GM23338 (cell line): ENCODE measurements around the gene RUFY1. TPM values are rescaled to one million over a fixed set of nuclear protein-coding genes. Genes with fewer than 3 reads are reported as not detected.

Experiments
- ATAC-seq: fragments of 200-7000 bp; cut with Tn5 transposase; 3 replicates; pipeline ENCODE4 v1.9.1; 2020
- DNase-seq: peaks from one replicate; pipeline ENCODE4 v3.0.0-alpha.2; 2015; ENCODE audit warnings: low spot score
- H2AFZ ChIP-seq: fragments of 200-600 bp; sonication (generic); 2 replicates; pipeline ENCODE4 v1.8.0; 2016; ENCODE audit warnings: antibody characterized with exemption, mild to moderate bottlenecking, moderate library complexity
- H3F3A ChIP-seq: fragments of 200-600 bp; sonication (generic); replicated peaks from 2 replicates; pipeline ENCODE4 v1.8.0; 2017; ENCODE audit warnings: antibody characterized with exemption, mixed run types, low read depth
- H3K27ac ChIP-seq: fragments of 200-600 bp; sonication (generic); 2 replicates; pipeline ENCODE4 v1.6.1; 2016; ENCODE audit warnings: low read depth
- H3K27me3 ChIP-seq: fragments of 200-600 bp; sonication (generic); 2 replicates; pipeline ENCODE4 v1.8.0; 2016; ENCODE audit warnings: mild to moderate bottlenecking, mixed run types, moderate library complexity; ENCODE audit not compliant: insufficient read depth
- H3K36me3 ChIP-seq: fragments of 200-600 bp; sonication (generic); 2 replicates; pipeline ENCODE4 v1.8.0; 2016; ENCODE audit warnings: mild to moderate bottlenecking; ENCODE audit not compliant: insufficient read depth
- H3K4me1 ChIP-seq: fragments of 200-600 bp; sonication (generic); 2 replicates; pipeline ENCODE4 v1.8.0; 2016; ENCODE audit warnings: mild to moderate bottlenecking, moderate library complexity; ENCODE audit not compliant: insufficient read depth
- H3K4me2 ChIP-seq: fragments of 200-600 bp; sonication (generic); 2 replicates; pipeline ENCODE4 v1.7.1; 2017; ENCODE audit warnings: mixed run types
- H3K4me3 ChIP-seq: fragments of 200-600 bp; sonication (generic); 2 replicates; pipeline ENCODE4 v1.6.1; 2016; ENCODE audit warnings: mixed run types
- H3K79me2 ChIP-seq: fragments of 200-600 bp; sonication (generic); replicated peaks from 2 replicates; pipeline ENCODE4 v1.8.0; 2017; ENCODE audit warnings: mild to moderate bottlenecking; ENCODE audit not compliant: insufficient read depth
- H3K9me2 ChIP-seq: fragments of 200-600 bp; sonication (generic); 2 replicates; pipeline ENCODE4 v1.8.0; 2017; ENCODE audit not compliant: insufficient read depth
- H4K20me1 ChIP-seq: fragments of 200-600 bp; sonication (generic); replicated peaks from 2 replicates; pipeline ENCODE4 v1.8.0; 2017; ENCODE audit warnings: mild to moderate bottlenecking; ENCODE audit not compliant: insufficient read depth
- H3K27ac Mint-ChIP-seq: 2 replicates; pipeline ENCODE4 v1.8.0; 2020; ENCODE audit warnings: inconsistent platforms, mild to moderate bottlenecking, moderate library complexity, mixed read lengths
- H3K27me3 Mint-ChIP-seq: 3 replicates; pipeline ENCODE4 v1.8.0; 2022; ENCODE audit warnings: low read depth, mild to moderate bottlenecking, moderate library complexity, mixed read lengths, inconsistent platforms; ENCODE audit not compliant: insufficient read depth, poor library complexity
- H3K36me3 Mint-ChIP-seq: 3 replicates; pipeline ENCODE4 v1.8.0; 2021; ENCODE audit warnings: low read depth, mild to moderate bottlenecking, inconsistent platforms, moderate library complexity, mixed read lengths
- H3K4me1 Mint-ChIP-seq: 3 replicates; pipeline ENCODE4 v1.8.0; 2020; ENCODE audit warnings: mild to moderate bottlenecking, inconsistent platforms, mixed read lengths
- H3K4me3 Mint-ChIP-seq: 3 replicates; pipeline ENCODE4 v1.8.0; 2021; ENCODE audit warnings: moderate library complexity, mild to moderate bottlenecking, inconsistent platforms, mixed read lengths
- H3K9me3 Mint-ChIP-seq: 3 replicates; pipeline ENCODE4 v1.8.0; 2020; ENCODE audit warnings: moderate library complexity, mild to moderate bottlenecking, inconsistent platforms, mixed read lengths
- CREB1 ChIP-seq: fragments of 250-450 bp; sonication (Bioruptor Pico); IDR thresholded peaks from 2 replicates; pipeline ENCODE4 v1.5.0; 2020; ENCODE audit warnings: low read depth, mild to moderate bottlenecking, moderate library complexity
- CTCF ChIP-seq, 2 experiments: fragments of 200-600 bp in 1 of 2; sonication (generic) in 1 of 2; conservative IDR thresholded peaks; 2 replicates each; pipeline versions ENCODE4 v1.5.1 to v1.6.1; 2016 to 2017; ENCODE audit warnings: antibody characterized with exemption in 2 of 2, low read depth in 2 of 2, mild to moderate bottlenecking in 2 of 2, moderate library complexity in 1 of 2
- ETS1 ChIP-seq: IDR thresholded peaks from 2 replicates; pipeline ENCODE4 v1.6.1; 2016; ENCODE audit warnings: antibody characterized with exemption
- EZH2 ChIP-seq: fragments of 200-600 bp; sonication (generic); IDR thresholded peaks from one replicate; pipeline ENCODE4 v1.8.0; 2017; ENCODE audit warnings: antibody characterized with exemption, mild to moderate bottlenecking, low read depth; ENCODE audit not compliant: unreplicated experiment
- EZH2phosphoT487 ChIP-seq: fragments of 200-600 bp; sonication (generic); IDR thresholded peaks from one replicate; pipeline ENCODE4 v1.8.1; 2018; ENCODE audit warnings: antibody characterized with exemption; ENCODE audit not compliant: unreplicated experiment
- JUNB ChIP-seq: IDR thresholded peaks from one replicate; pipeline ENCODE4 v1.6.1; 2016; ENCODE audit warnings: antibody characterized with exemption; ENCODE audit not compliant: unreplicated experiment
- NANOG ChIP-seq: IDR thresholded peaks from 2 replicates; pipeline ENCODE4 v1.6.1; 2016; ENCODE audit warnings: antibody characterized with exemption, borderline replicate concordance
- POLR2AphosphoS5 ChIP-seq: IDR thresholded peaks from 2 replicates; pipeline ENCODE4 v1.6.1; 2016; ENCODE audit warnings: antibody characterized with exemption, low read depth
- REST ChIP-seq: IDR thresholded peaks from one replicate; pipeline ENCODE4 v1.6.1; 2018; ENCODE audit warnings: antibody characterized with exemption; ENCODE audit not compliant: unreplicated experiment
- STAT1 ChIP-seq: IDR thresholded peaks from one replicate; pipeline ENCODE4 v1.6.1; 2016; ENCODE audit warnings: antibody characterized with exemption; ENCODE audit not compliant: unreplicated experiment
- ZNF114 ChIP-seq: fragments of 250-450 bp; sonication (Bioruptor Pico); IDR thresholded peaks from 2 replicates; pipeline ENCODE4 v1.5.0; 2020; ENCODE audit warnings: mild to moderate bottlenecking, moderate library complexity
- ZNF331 ChIP-seq: fragments of 250-450 bp; sonication (Bioruptor Pico); IDR thresholded peaks from 2 replicates; pipeline ENCODE4 v1.5.0; 2020; ENCODE audit warnings: low read depth, mild to moderate bottlenecking, moderate library complexity
- ZNF462 ChIP-seq: fragments of 250-450 bp; sonication (Bioruptor Pico); IDR thresholded peaks from 2 replicates; pipeline ENCODE4 v1.5.0; 2020; ENCODE audit warnings: mild to moderate bottlenecking, moderate library complexity
- polyA plus RNA-seq: library from polyadenylated mRNA; unstranded; fragments of >200 nt; fragmentation: Nextera tagmentation; extraction: Ambion mirVana; gene quantifications from 2 replicates; pipeline ENCODE4 v1.2.1, GENCODE V29; 2016
- total RNA-seq: library from RNA; depleted of rRNA; stranded (reverse); fragments of >200 nt; shearing (Covaris generic); gene quantifications from 2 replicates; pipeline ENCODE4 v1.2.3, GENCODE V29; 2014

The RUFY1 gene
- total and polyA plus RNA-seq, 2 experiments from 2014 or later: 25.3 to 31.6 TPM

- H3K27ac ChIP-seq: peak overlapping the region; percentile 42; the same call in 1 of the 2 replicates
- Mint-ChIP-seq H3K9me3 (no peaks in the 10 kb centered on the region; the same call in 1 of the 3 replicates), H3K27me3 (peaks cover 28% of the 10 kb centered on the region), H3K4me1 (peaks cover 39% of the 10 kb centered on the region; the same call in 2 of the 3 replicates), H3K4me3 (no peak overlapping the region), H3K36me3 (peaks cover 94% of the 10 kb centered on the region), H3K27ac (no peak overlapping the region)
- ATAC-seq (no peak), DNase-seq (no peak)
- H3F3A ChIP-seq: peaks cover 87% of the 10 kb centered on the region
- H2AFZ ChIP-seq: no peak overlapping the region
- peaks cover 41% of the 10 kb centered on the region for H3K79me2 ChIP-seq
- no peaks in the 10 kb centered on the region for H3K9me2 ChIP-seq
- peaks cover 11% of the 10 kb centered on the region; the same call in 1 of the 2 replicates for H3K4me1 ChIP-seq
- no peak overlapping the region for H3K4me2 ChIP-seq
- no peak overlapping the region for H3K4me3 ChIP-seq
- peaks cover 88% of the 10 kb centered on the region for H3K36me3 ChIP-seq
- no peaks in the 10 kb centered on the region for H3K27me3 ChIP-seq
- no peak for TF ChIP-seq CREB1 (CRISPR knock-in tag)
- TF ChIP-seq ZNF114 (CRISPR knock-in tag): no peak
- TF ChIP-seq CTCF (conservative IDR thresholded peaks at IDR 0.05; ENCODE audit: low read depth in 2 of 2): no peak
- no peak for TF ChIP-seq NANOG
- TF ChIP-seq EZH2: no peak
- TF ChIP-seq ZNF331 (CRISPR knock-in tag): no peak
- TF ChIP-seq ETS1: no peak
- TF ChIP-seq JUNB: no peak
- no peak for TF ChIP-seq STAT1
- no peak for TF ChIP-seq EZH2phosphoT487
- no peak for TF ChIP-seq POLR2AphosphoS5
- no peak for TF ChIP-seq ZNF462
- no peak for TF ChIP-seq REST
- peaks cover 79% of the 10 kb centered on the region for H4K20me1 ChIP-seq
Observed at GRCh38 chr5:179614745-179615144, 64.4 kb downstream of the RUFY1 start.
